Osteocyte (in vitro differentiated cells): ENCODE measurements around the gene ASCL5. TPM values are rescaled to one million over a fixed set of nuclear protein-coding genes. Genes with fewer than 3 reads are reported as not detected.

Experiments
- DNase-seq: peaks from one replicate; pipeline ENCODE4 v3.0.0; 2021; ENCODE audit warnings: mixed read lengths; ENCODE audit not compliant: unreplicated experiment; ENCODE audit errors: extremely low spot score
- H3K27ac Mint-ChIP-seq: one replicate; pipeline ENCODE4 v1.8.0; 2021; ENCODE audit warnings: mild to moderate bottlenecking, mixed read lengths; ENCODE audit not compliant: unreplicated experiment
- H3K27me3 Mint-ChIP-seq: one replicate; pipeline ENCODE4 v1.8.0; 2021; ENCODE audit warnings: mixed read lengths; ENCODE audit not compliant: unreplicated experiment
- H3K36me3 Mint-ChIP-seq: one replicate; pipeline ENCODE4 v1.8.0; 2021; ENCODE audit warnings: mixed read lengths; ENCODE audit not compliant: unreplicated experiment
- H3K4me1 Mint-ChIP-seq: one replicate; pipeline ENCODE4 v1.8.0; 2021; ENCODE audit warnings: mixed read lengths; ENCODE audit not compliant: unreplicated experiment
- H3K4me3 Mint-ChIP-seq: one replicate; pipeline ENCODE4 v1.8.0; 2021; ENCODE audit warnings: mild to moderate bottlenecking, moderate library complexity, mixed read lengths; ENCODE audit not compliant: unreplicated experiment
- H3K9me3 Mint-ChIP-seq: one replicate; pipeline ENCODE4 v1.8.0; 2021; ENCODE audit warnings: mixed read lengths; ENCODE audit not compliant: unreplicated experiment
- total RNA-seq: library from RNA; stranded (reverse); gene quantifications from 2 replicates; pipeline ENCODE4 v1.2.1, GENCODE V29; 2021
- TF ChIP-seq, protein P1 (sequence below): fragments of 200-600 bp; sonication (generic); IDR thresholded peaks from 2 replicates; pipeline ENCODE4 v1.5.0; 2021; ENCODE audit warnings: antibody characterized with exemption, mild to moderate bottlenecking, moderate library complexity

Gene ASCL5
- total RNA-seq, 1 donor from 2014 or later = not detected

DNA sequence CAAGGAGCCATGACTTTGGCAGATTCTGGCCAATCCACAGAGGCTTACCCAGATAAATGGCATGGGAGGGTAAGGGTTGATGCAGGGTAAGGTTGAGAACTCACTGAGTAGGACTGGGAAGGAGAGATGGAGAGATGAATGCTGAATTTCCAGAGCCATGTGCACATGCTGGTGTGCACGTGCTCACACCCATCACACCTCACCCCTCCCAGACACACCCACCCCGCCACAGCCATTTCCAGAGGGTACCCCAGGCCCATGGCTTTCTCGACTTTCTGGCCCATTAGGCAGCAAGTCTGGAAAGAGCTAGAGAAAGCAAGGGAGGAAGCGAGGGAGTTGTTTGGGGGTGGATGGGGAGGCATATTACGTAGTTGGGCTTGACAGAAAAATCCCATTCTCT is 16.4 kb downstream of the ASCL5 start:
- H3K27ac Mint-ChIP-seq = no peak overlapping the region
- H3K27me3 Mint-ChIP-seq = peaks cover 6% of the 10 kb centered on the region
- no peaks in the 10 kb centered on the region for H3K36me3 Mint-ChIP-seq
- TF ChIP-seq, protein P1, sequence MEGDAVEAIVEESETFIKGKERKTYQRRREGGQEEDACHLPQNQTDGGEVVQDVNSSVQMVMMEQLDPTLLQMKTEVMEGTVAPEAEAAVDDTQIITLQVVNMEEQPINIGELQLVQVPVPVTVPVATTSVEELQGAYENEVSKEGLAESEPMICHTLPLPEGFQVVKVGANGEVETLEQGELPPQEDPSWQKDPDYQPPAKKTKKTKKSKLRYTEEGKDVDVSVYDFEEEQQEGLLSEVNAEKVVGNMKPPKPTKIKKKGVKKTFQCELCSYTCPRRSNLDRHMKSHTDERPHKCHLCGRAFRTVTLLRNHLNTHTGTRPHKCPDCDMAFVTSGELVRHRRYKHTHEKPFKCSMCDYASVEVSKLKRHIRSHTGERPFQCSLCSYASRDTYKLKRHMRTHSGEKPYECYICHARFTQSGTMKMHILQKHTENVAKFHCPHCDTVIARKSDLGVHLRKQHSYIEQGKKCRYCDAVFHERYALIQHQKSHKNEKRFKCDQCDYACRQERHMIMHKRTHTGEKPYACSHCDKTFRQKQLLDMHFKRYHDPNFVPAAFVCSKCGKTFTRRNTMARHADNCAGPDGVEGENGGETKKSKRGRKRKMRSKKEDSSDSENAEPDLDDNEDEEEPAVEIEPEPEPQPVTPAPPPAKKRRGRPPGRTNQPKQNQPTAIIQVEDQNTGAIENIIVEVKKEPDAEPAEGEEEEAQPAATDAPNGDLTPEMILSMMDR = no peak
- H3K9me3 Mint-ChIP-seq = no peaks in the 10 kb centered on the region
- H3K4me3 Mint-ChIP-seq = no peak overlapping the region
- DNase-seq = no peak
- H3K4me1 Mint-ChIP-seq = no peaks in the 10 kb centered on the region

DNA sequence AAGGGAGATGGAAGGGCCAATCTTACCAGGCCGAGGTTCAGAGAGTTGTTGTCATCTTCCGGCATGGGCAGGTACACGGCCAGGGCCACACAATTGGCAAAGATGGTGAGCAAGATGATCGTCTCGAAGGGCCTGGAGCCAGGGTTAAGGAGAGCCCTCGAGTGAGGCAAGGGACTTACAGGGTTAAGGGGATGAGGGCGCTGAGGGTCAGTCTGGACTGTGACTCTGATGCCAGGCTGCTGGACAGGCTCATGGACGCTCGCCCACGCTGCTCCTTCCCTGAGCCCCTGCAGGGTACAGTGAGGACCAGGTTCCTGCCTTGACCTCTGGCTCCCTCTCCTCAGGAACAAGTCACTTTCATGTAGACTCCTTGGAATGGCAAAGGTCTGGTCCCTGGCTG is 16.8 kb downstream of the ASCL5 start:
- Mint-ChIP-seq H3K27me3 (peaks cover 6% of the 10 kb centered on the region), H3K4me1 (no peaks in the 10 kb centered on the region), H3K9me3 (no peaks in the 10 kb centered on the region), H3K27ac (no peak overlapping the region), H3K4me3 (no peak overlapping the region), H3K36me3 (no peaks in the 10 kb centered on the region)
- DNase-seq = no peak
- TF ChIP-seq, protein P1 = no peak

DNA sequence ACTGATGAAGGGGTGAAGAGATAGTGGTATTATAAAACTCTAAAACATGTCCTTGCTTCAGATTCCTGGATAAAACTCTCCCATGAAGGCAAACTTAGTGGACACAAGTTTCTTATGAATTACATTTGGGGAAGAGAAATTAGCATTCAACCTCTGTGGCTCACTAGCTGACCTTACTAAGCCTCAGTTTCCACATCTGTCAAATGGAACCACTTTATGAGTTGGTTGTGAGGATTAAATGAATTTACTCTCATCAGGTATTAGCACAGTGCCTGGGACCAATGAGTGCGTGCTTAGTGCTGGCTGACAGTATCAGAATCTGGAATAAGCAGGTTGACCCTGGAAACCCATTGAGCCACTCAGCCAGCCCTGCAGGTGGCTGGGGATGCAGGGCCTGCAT is 17.3 kb downstream of the ASCL5 start:
- Mint-ChIP-seq H3K9me3 (no peaks in the 10 kb centered on the region), H3K27me3 (peaks cover 9% of the 10 kb centered on the region), H3K4me1 (no peaks in the 10 kb centered on the region), H3K4me3 (no peak overlapping the region), H3K36me3 (no peaks in the 10 kb centered on the region), H3K27ac (no peak overlapping the region)
- DNase-seq = no peak
- TF ChIP-seq, protein P1 = no peak

DNA sequence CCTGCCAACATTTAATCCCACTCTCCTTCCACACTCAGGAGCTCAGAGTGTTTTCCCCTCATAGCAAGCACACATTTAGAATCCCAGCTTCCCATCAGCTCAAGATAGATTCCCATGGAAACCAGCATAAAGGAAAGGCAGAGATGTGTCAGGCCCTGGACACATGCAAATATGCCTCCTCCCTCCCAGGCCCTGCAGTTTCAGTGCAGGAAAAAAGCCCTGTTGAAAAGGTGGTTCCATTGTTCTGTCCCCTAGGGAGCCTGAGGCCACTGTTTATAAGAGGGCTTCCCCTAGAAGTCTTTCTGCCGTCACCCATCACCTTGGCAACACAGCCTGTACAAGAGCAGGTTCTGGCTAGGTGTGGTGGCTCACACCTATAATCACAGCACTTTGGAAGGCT is 18.4 kb downstream of the ASCL5 start:
- Mint-ChIP-seq H3K9me3 (no peaks in the 10 kb centered on the region), H3K27ac (no peak overlapping the region), H3K27me3 (peaks cover 9% of the 10 kb centered on the region), H3K4me1 (no peaks in the 10 kb centered on the region), H3K36me3 (no peaks in the 10 kb centered on the region), H3K4me3 (no peak overlapping the region)
- DNase-seq = no peak
- TF ChIP-seq, protein P1 = no peak

DNA sequence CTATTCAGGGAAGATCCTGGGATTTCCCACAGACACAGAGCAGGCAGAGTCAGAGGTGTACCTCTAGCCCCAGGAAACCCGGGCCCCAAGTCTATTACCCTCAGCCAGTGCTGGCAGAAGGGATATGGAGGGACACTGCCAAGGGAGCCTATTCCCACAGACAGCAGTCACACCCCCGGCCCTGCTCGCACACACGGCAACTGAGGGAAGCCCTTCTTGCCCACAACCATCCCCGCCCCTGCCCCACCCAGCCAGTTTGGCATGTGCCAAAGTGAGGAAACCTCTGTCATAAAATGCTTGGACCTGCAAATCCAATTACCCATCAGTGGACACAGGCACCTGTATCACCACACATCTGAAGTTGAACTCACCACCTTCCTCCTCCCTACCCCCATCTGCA is 21.3 kb downstream of the ASCL5 start:
- no peaks in the 10 kb centered on the region for H3K4me1 Mint-ChIP-seq

More for the DNA sequence above, 21.3 kb downstream of the ASCL5 start:
- no peak overlapping the region for H3K27ac Mint-ChIP-seq
- no peak for DNase-seq
- no peaks in the 10 kb centered on the region for H3K36me3 Mint-ChIP-seq
- no peaks in the 10 kb centered on the region for H3K9me3 Mint-ChIP-seq
- TF ChIP-seq, protein P1 = no peak
- H3K27me3 Mint-ChIP-seq = peaks cover 3% of the 10 kb centered on the region
- no peak overlapping the region for H3K4me3 Mint-ChIP-seq
